HG03066 (cell line): Measurements from ENCODE around the gene LUC7L.
"Not testable (repeated sequence)": the region's sequence is repeated elsewhere in the genome, so short reads cannot be mapped to it uniquely, and the experiment has no call there.

ENCODE experiments used
- ATAC-seq: cut with Tn5 transposase; IDR thresholded peaks from one replicate; pipeline ENCODE4 v1.9.1; 2021; ENCODE audit warnings: low read depth; ENCODE audit not compliant: unreplicated experiment

Gene LUC7L

GRCh38 chr16:263944-264343, 34.7 kb upstream of the LUC7L start:
- ATAC-seq = no peak

GRCh38 chr16:263182-263774, 34.0 kb upstream of the LUC7L start:
- ATAC-seq = no peak

- no peak for ATAC-seq
Measured at GRCh38 chr16:262121-262745, 33.0 kb upstream of the LUC7L start.

- ATAC-seq = no peak
Measured at GRCh38 chr16:261031-261691, 31.9 kb upstream of the LUC7L start.

GRCh38 chr16:260326-260725, 31.1 kb upstream of the LUC7L start:
- no peak for ATAC-seq

- ATAC-seq = no peak
Measured at GRCh38 chr16:259814-260253, 30.6 kb upstream of the LUC7L start.

- ATAC-seq = no peak
Measured at GRCh38 chr16:259226-259625, 30.0 kb upstream of the LUC7L start.

- not testable (repeated sequence) for ATAC-seq
Measured at GRCh38 chr16:258091-258490, 28.8 kb upstream of the LUC7L start.

GRCh38 chr16:255183-255582, 25.9 kb upstream of the LUC7L start:
- ATAC-seq = no peak

GRCh38 chr16:254461-254860, 25.2 kb upstream of the LUC7L start:
- ATAC-seq = no peak

- ATAC-seq = no peak
Measured at GRCh38 chr16:253833-254232, 24.6 kb upstream of the LUC7L start.

- no peak for ATAC-seq
Measured at GRCh38 chr16:252366-253337, 23.4 kb upstream of the LUC7L start.

- no peak for ATAC-seq
Measured at GRCh38 chr16:249431-249830, 20.2 kb upstream of the LUC7L start.

- ATAC-seq = no peak
Measured at GRCh38 chr16:247027-247426, 17.8 kb upstream of the LUC7L start.

GRCh38 chr16:245105-245504, 15.9 kb upstream of the LUC7L start:
- no peak for ATAC-seq

- ATAC-seq = no peak
Measured at GRCh38 chr16:243348-243747, 14.1 kb upstream of the LUC7L start.

- ATAC-seq = no peak
Measured at GRCh38 chr16:242281-242680, 13.0 kb upstream of the LUC7L start.

GRCh38 chr16:240559-240958, 11.3 kb upstream of the LUC7L start:
- no peak for ATAC-seq

GRCh38 chr16:239948-240277, 10.7 kb upstream of the LUC7L start:
- no peak for ATAC-seq

GRCh38 chr16:234468-235305, 5.4 kb upstream of the LUC7L start, which contains the start of gene FAM234A:
FAM234A (plus strand) TSS chr16:234821; CDS start chr16:254414, 19,593 bp downstream.
- ATAC-seq = peak; percentile 86
